ENCODE measurements around the gene UNKL.

UNKL gene

DNA sequence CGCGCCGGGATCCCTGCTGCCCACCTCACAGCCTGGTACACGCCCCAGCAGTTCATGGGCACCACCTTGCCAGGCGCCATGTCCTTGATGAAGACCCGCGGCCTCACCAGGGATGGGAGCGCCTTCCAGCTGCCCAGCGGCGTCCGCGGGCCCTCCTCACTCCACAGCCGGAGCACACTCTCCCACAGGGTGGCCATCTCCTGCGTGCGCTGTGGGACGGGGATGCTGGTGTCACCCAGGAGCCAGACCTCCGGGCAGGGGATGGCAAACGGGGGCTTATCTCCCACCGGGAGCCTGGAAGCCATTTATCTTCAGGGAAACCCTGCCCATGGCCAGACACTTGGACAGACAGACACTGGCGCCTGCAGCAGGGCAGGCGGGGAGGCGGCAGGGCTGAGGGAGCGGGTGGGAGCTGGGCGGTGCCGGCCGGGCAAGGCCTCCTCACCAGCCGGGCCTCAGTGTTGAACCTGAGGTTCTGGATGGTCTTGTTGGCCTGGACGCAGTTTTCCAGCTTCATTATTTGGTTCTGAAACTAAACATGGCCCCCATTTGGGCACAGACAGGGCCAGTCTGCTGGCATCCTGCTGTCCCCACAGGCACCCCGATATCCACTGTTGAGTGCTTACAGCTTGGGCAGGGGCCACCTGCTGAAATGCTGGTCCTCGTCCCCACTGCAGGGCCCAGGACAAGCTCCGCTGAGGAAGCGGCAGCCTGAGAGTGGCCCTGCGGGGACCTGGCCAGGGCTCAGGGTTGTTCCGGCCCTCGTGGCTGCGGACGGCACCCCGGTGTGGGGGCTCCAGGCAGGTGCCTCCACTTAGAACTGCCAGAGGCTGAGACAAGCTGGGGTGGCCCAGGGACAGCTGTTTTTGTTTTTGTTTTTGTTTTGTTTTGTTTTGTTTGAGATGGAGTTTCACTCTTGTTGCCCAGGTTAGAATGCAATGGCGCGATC is 20.4 kb upstream of the UNKL start:
- in situ Hi-C loops (cut with HindIII; ENCODE audit: low pct_ligation_motif_present, low pct_unique_long_range_greater_than_20kb, low sequenced_read_pairs) = loop anchor here (10.0 kb wide), 1 partner anchor 50 kb away; the partner anchor contains the start of gene PTX4
- DNase-seq = no peak

GRCh38 chr16:1433756-1434155 is 19.3 kb upstream of the UNKL start:
- in situ Hi-C loops (cut with HindIII; ENCODE audit: low pct_ligation_motif_present, low pct_unique_long_range_greater_than_20kb, low sequenced_read_pairs) = loop anchor here (10.0 kb wide), 1 partner anchor 51 kb away; the partner anchor contains the start of gene PTX4

DNA sequence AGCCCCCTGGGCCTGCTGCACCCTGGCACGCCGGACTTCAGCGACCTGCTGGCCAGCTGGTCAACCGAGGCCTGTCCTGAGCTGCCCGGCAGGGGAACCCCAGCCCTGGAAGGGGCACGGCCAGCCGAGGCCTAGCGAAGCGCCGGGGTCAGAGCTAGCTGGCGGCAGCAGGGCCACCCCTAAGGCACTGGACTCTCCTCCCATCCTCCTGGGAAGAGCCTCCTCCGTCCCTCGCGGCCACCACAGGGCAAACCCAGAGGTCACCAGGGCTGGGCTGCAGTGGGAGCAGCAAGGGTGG is 18.7 kb upstream of the UNKL start:
- no peak for DNase-seq
- in situ Hi-C loops (cut with HindIII; ENCODE audit: low pct_ligation_motif_present, low pct_unique_long_range_greater_than_20kb, low sequenced_read_pairs) = loop anchor here (10.0 kb wide), 1 partner anchor 52 kb away; the partner anchor contains the start of gene PTX4

More at GRCh38 chr16:1433756-1434155, 19.3 kb upstream of the UNKL start:
- no peak for DNase-seq

- in situ Hi-C loops (cut with HindIII; ENCODE audit: low pct_ligation_motif_present, low pct_unique_long_range_greater_than_20kb, low sequenced_read_pairs) = loop anchor here (10.0 kb wide), 1 partner anchor 52 kb away; the partner anchor contains the start of gene PTX4
- DNase-seq = no peak
These were observed 18.1 kb upstream of the UNKL start for GRCh38 chr16:1432388-1433262.

DNA sequence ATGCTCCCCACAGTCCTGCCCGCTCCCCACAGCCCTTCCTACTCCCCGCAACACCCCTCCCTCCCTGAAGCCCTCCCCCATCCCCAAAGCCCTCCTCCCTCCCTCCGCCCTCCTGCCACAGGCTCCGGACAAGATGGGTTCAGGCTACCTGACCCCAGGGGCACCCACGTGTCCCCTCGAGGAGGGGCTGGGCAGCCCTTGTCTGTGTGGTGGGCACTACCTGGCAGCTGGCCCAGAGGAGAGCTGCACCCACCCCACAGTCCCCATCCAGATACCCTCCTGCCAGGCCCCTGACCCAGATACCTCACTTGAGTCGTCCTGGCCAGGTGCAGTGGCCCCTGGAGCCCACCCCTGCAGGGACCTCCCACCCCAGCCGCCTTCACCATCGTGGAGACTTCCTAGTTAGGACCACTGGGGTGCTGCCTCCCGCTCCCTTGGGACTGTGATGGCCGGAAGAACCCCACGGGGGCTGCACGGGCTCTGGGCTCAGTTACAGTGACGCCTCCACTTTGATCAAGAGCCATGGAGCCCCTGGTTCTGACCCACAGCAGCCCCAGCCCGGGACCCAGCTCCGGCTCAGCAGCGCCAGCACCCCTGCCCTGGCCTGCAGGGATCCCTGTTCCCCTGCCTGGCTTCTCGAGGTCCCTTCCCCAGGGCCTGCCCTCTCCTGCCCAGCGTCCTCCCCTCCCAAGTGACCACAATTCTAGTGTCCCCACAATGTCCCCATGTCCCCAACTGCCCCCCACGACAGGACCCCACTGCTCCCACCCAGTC is 17.2 kb upstream of the UNKL start:
- in situ Hi-C loops (cut with HindIII; ENCODE audit: low pct_ligation_motif_present, low pct_unique_long_range_greater_than_20kb, low sequenced_read_pairs) = loop anchor here (10.0 kb wide), 1 partner anchor 53 kb away; the partner anchor contains the start of gene PTX4

DNA sequence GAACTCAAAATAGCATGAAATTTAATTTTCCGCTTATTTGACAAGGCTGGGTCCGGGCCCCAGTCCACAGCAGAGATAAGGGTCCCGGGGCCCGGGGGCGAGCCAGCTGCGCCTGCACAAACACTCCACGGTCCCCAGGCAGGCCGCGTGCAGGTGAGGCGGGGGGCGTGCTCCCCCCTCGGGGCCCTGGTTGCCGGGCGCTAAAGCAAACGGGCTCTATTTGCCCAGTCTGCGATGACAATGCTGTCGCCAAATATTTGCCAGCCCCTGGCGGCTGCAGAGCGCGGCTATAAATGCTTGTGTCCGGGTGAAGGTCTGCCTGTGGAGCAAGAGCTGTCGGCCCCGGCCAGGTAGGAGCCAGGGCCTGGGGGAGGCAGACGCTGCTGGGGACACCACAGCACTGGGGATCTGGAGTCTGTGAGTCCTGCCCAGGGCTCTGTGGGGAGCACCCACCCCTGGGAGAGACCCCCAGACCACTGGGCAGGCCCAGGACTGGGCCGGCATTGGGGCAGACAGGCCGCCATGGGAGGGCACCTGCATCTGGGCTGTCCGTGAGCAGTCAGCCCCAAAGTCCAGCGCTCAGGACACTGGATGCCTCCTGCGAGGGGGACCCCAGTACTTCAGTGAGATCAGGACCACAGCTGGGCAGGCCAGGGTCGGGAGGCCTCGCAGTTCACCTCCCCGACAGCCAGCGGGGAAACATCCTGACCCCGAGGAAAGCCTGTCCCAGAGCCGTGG is 16.4 kb upstream of the UNKL start, which contains the start of gene PERCC1:
PERCC1 (plus strand) TSS at position 320 of the 738 bp plus-strand sequence. CDS start 1,516 bp downstream, outside the sequence.
- no peak for DNase-seq
- in situ Hi-C loops (cut with HindIII; ENCODE audit: low pct_ligation_motif_present, low pct_unique_long_range_greater_than_20kb, low sequenced_read_pairs) = loop anchor here (10.0 kb wide), 1 partner anchor 54 kb away; the partner anchor contains the start of gene PTX4

More for the DNA sequence above, 17.2 kb upstream of the UNKL start:
- DNase-seq = no peak

- in situ Hi-C loops (cut with HindIII; ENCODE audit: low pct_ligation_motif_present, low pct_unique_long_range_greater_than_20kb, low sequenced_read_pairs) = loop anchor here (10.0 kb wide), 1 partner anchor 55 kb away; the partner anchor contains the start of gene PTX4
These were observed 15.8 kb upstream of the UNKL start for GRCh38 chr16:1430214-1430758.

GRCh38 chr16:1429631-1430030 is 15.1 kb upstream of the UNKL start:
- in situ Hi-C loops (cut with HindIII; ENCODE audit: low pct_ligation_motif_present, low pct_unique_long_range_greater_than_20kb, low sequenced_read_pairs) = loop anchor here (10.0 kb wide), 1 partner anchor 55 kb away; the partner anchor contains the start of gene PTX4
- DNase-seq = no peak

More at GRCh38 chr16:1430214-1430758, 15.8 kb upstream of the UNKL start:
- DNase-seq = no peak

- in situ Hi-C loops (cut with HindIII; ENCODE audit: low pct_ligation_motif_present, low pct_unique_long_range_greater_than_20kb, low sequenced_read_pairs) = no loop called here
- no peak for DNase-seq
These were observed 14.5 kb upstream of the UNKL start for GRCh38 chr16:1429012-1429411.

DNA sequence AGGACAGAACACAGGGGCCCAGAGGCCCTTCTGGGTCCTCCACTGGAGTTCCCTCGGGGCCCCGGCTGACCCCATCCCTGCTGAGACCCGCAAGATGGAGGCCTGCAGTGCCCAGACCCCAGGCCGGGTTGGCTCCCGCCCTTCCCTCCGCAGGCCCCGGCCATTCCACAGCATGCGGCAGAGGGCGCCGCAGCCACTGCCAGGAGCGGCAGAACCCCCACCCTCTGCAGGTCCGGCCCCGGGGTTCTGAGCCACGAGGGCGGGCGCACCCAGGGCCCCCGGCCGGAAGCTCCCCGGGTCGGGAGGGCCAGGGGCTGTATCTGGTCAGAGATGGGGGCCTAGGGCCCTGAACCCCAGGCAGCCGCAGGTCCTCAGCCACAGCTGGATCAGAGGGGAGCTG is 14.0 kb upstream of the UNKL start:
- in situ Hi-C loops (cut with HindIII; ENCODE audit: low pct_ligation_motif_present, low pct_unique_long_range_greater_than_20kb, low sequenced_read_pairs) = no loop called here
- DNase-seq = no peak

- no peak for DNase-seq
- in situ Hi-C loops (cut with HindIII; ENCODE audit: low pct_ligation_motif_present, low pct_unique_long_range_greater_than_20kb, low sequenced_read_pairs) = no loop called here
These were observed 13.3 kb upstream of the UNKL start for GRCh38 chr16:1427473-1428461.

- in situ Hi-C loops (cut with HindIII; ENCODE audit: low pct_ligation_motif_present, low pct_unique_long_range_greater_than_20kb, low sequenced_read_pairs) = no loop called here
- no peak for DNase-seq
These were observed 12.4 kb upstream of the UNKL start for GRCh38 chr16:1426734-1427471.

GRCh38 chr16:1425616-1426370 is 11.3 kb upstream of the UNKL start:
- no peak for DNase-seq
- in situ Hi-C loops (cut with HindIII; ENCODE audit: low pct_ligation_motif_present, low pct_unique_long_range_greater_than_20kb, low sequenced_read_pairs) = no loop called here

DNA sequence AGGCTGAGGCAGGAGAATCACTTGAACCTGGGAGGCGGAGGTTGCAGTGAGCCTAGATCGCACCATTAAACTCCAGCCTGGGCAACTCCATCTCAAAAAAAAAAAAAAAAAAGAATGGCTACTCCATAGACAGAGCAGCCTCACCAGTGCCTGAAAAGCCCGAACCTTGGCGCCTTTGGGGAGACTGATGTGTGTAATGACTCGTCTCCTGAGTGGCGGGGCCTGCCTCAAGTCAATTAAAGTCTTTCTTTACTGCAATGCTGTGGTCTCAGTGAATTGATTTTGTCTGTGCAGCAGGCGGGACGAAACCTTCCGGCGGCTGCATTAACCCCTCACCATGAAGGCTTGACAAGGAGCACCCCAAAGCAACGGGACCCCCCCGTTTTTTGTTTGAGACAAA is 9.5 kb upstream of the UNKL start:
- DNase-seq = no peak
- in situ Hi-C loops (cut with HindIII; ENCODE audit: low pct_ligation_motif_present, low pct_unique_long_range_greater_than_20kb, low sequenced_read_pairs) = no loop called here

DNA sequence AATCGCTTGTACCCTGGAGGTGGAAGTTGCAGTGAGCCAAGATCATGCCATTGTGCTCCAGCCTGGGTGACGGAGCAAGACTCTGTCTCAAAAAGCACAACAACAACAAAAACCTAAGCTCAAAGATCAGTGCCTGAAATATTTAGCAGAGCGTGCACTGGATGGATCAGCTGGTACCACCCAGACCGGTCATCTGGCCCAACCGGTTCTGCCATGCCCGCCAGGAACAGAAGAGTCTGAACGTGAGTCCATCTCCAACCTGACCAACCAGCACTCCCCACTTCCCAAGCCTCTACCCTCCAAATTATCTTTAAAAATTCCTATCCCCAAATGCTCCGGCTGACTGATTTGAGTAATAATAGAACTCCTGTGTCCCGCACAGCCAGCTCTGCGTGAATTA is 7.6 kb upstream of the UNKL start:
- DNase-seq = no peak
- in situ Hi-C loops (cut with HindIII; ENCODE audit: low pct_ligation_motif_present, low pct_unique_long_range_greater_than_20kb, low sequenced_read_pairs) = no loop called here

Measured in ACHN (cell line).